Measurements from ENCODE around the gene FAU.
A peak's percentile ranks its signal among the peaks of the same experiment; 100 is the strongest.

The FAU gene

DNA sequence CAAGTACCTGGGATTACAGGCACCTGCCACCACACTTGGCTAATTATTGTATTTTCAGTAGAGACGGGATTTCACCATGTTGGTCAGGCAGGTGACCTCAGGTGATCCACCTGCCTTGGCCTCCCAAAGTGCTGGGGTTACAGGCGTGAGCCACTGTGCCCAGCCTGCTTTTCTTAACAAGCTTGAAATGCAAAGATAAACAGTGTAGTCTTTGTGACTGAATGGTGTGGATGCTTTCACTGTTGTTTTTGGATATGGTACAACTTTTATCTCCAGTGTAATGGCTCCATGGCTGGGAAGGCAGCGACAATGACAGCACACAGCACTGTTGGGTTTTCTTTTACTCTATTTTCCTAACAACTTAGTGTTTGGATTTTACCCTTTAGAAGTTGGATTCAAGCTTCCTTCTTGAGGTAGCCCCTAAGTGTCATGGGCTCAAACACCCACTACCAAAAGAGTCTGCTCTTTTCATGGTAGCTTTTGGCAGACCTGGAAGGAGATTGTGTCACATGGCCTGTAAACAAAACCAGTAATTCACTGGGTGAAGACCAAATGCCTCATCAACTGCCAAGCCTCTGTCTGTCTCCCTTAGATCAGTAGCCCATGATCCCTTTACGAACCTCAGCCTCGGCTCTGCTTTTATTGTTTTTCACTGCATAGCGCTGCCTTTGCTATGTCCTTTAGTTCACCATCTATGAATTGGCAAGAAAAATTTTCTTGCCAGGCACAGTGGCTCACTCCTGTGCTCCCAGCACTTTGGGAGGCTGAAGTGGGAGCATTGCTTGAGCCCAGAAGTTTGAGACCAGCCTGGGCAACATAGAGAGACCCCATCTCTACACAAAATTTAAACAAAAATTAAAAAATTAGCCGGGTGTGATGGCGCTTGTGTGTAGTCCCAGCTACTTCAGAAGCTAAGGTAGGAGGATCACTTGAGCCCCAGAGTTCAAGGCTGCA is 19.5 kb downstream of the FAU start:
- H3K4me3 ChIP-seq = no peak overlapping the region
- H3K27me3 ChIP-seq (ENCODE audit: low read depth) = no peaks in the 10 kb centered on the region
- H3K4me1 ChIP-seq = no peaks in the 10 kb centered on the region
- no peaks in the 10 kb centered on the region for H3K9me3 ChIP-seq
- in situ Hi-C loops (cut with MboI; ENCODE audit: low sequenced_read_pairs) = loop anchor here (25.0 kb wide), 1 partner anchor 840 kb away; the partner anchor contains the start of gene PLCB3
- DNase-seq (ENCODE audit: low spot score in 2 of 2) = no peak
- no peaks in the 10 kb centered on the region; the same call in 1 of the 2 replicates for H3K36me3 ChIP-seq (replicated peaks)

DNA sequence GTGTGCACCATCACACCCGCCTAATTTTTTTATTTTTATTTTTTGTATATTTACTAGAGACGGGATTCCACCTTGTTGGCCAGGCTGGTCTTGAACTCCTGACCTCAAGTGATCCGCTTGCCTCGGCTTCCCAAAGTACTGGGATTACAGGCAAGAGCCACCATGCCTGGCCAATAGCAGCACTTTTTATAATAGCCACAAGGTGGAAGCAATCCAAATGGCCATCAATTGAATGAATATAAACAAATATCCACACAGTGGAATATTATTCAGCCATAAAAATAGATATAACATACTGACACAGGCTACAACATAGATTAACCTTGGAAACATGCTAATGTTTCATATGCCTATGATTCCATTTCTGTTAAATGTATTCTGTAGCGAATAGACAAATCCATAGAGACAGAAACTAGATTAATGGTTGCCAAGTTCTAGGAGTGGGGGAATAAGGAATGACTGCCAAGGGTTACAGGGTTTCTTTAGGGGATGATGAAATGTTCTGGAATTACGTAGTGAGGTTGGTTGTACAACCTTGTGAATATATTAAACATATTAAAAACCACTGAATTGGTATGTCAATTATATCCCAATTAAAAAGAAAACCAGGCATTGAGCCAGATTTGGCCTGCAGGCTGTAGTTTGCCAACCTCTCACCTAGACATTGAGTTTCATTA is 21.1 kb downstream of the FAU start:
- H3K9me3 ChIP-seq = no peaks in the 10 kb centered on the region
- peaks cover under 1% of the 10 kb centered on the region; the same call in 1 of the 2 replicates for H3K4me1 ChIP-seq
- H3K27me3 ChIP-seq (ENCODE audit: low read depth) = no peaks in the 10 kb centered on the region
- in situ Hi-C loops (cut with MboI; ENCODE audit: low sequenced_read_pairs) = loop anchor here (25.0 kb wide), 1 partner anchor 839 kb away; the partner anchor contains the start of gene PLCB3
- no peak for DNase-seq (ENCODE audit: low spot score in 2 of 2)
- no peaks in the 10 kb centered on the region; the same call in 1 of the 2 replicates for H3K36me3 ChIP-seq (replicated peaks)
- H3K4me3 ChIP-seq = no peak overlapping the region

DNA sequence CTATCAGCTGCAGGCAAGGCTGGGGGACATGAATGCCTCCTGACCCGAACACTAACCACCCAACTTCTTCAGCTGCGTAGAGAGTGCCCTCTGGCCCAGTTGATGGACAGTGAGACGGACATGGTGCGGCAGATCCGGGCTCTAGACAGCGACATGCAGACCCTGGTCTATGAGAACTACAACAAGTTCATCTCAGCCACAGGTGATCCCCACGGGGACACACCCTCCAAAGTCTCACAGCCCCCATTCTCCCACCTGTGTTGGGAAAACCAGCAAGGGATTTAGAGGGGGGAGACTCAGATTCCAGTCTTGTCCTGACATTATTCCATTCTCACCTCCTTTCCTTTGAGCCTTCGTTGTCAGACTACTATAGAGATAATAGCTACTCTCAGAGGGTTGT is 25.0 kb downstream of the FAU start:
- Histone ChIP-seq H3K4me1 (peaks cover 3% of the 10 kb centered on the region; the same call in 1 of the 2 replicates), H3K27me3 (ENCODE audit: low read depth) (no peaks in the 10 kb centered on the region), H3K36me3 (replicated peaks) (no peaks in the 10 kb centered on the region), H3K9me3 (no peaks in the 10 kb centered on the region), H3K4me3 (peak overlapping the region; percentile 91)
- in situ Hi-C loops (cut with MboI; ENCODE audit: low sequenced_read_pairs) = no loop called here
- DNase-seq (ENCODE audit: low spot score in 2 of 2) = no peak

DNA sequence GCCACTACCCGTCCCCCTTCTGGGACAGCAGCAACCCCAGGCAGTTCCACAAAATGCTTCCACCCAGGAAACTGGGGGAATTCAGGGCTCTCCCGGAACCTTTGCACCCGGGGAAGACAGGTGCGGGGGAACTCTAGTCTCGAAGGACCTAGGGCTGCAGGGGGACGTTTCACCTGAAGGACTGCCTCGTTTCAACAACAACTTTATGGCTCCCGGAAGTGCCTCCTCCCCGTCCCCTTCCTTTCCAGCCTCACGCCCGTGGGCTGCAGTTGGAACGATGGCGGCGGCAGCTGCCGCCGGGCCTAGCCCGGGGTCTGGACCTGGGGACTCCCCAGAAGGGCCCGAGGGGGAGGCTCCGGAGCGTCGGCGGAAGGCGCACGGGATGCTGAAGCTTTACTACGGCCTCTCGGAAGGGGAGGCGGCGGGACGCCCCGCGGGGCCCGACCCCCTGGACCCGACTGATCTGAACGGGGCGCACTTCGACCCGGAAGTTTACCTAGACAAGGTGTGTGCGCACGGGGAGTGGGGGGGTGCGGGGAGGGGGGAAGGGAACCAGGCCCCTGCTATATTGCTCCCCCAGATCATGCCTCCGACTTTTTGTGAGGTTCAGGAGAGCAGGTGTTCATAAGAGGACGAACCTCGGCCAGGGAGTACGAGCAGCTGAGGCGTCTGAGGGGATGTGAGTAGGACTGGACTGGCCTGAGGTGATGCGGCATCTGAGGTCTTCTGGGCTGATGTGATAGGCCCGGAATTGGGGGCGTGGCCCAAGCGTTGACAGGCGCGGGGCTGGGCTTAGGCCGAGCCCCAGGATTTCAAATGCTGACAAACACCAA is 25.7 kb downstream of the FAU start, which contains the start of gene VPS51:
Gene VPS51 (plus strand): TSS at position 241 of the 833 bp plus-strand sequence. CDS start 37 bp downstream, at position 278.
- Histone ChIP-seq H3K9me3 (no peaks in the 10 kb centered on the region), H3K4me3 (peak within 1 kb of the TSS; percentile 91), H3K4me1 (peaks cover 3% of the 10 kb centered on the region; the same call in 1 of the 2 replicates), H3K36me3 (replicated peaks) (no peaks in the 10 kb centered on the region), H3K27me3 (ENCODE audit: low read depth) (no peaks in the 10 kb centered on the region)
- in situ Hi-C loops (cut with MboI; ENCODE audit: low sequenced_read_pairs) = no loop called here
- DNase-seq (ENCODE audit: low spot score in 2 of 2) = peak; percentile 84 to 91

DNA sequence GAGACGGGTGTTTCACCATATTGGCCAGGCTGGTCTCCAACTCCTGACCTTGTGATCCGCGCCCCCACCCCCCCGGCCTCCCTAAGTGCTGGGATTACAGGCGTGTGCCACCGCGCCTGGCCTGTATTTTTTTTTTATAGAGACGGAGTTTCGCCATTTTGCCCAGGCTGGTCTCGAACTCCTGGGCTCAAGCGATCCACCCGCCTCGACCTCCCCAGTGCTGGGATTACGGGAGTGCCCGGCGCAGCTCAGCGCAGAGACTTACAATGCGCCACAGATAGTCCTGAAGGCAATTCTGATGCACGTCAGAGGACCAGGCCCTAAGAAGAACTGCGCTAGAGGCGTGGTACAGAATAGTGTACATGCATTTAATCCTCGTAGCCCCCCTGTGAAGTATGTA is 26.5 kb downstream of the FAU start:
- no peak for DNase-seq (ENCODE audit: low spot score in 2 of 2)
- Histone ChIP-seq H3K36me3 (replicated peaks) (no peaks in the 10 kb centered on the region), H3K4me1 (peaks cover 3% of the 10 kb centered on the region; the same call in 1 of the 2 replicates), H3K9me3 (no peaks in the 10 kb centered on the region), H3K4me3 (peak overlapping the region; percentile 91), H3K27me3 (ENCODE audit: low read depth) (no peaks in the 10 kb centered on the region)
- in situ Hi-C loops (cut with MboI; ENCODE audit: low sequenced_read_pairs) = no loop called here

DNA sequence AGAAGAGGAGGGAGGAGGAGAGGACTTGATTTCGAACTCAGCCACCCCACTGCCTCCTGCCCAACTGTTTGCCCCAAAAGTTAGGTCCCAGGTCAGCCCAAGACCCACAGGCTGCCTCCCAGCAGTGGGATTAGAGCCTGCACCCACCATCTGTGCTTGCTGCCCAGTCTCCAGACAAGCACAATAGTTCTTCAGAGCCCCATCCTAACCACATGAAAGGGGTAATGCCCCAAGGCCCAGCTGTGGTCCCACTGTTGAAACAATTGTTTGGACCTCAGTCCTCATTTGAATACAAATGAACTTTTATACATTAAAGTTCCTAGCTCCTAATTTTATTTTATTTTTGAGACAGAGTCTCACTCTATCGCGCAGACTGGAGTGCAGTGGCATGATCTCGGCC is 31.3 kb downstream of the FAU start:
- peaks cover 19% of the 10 kb centered on the region for H3K36me3 ChIP-seq (replicated peaks)
- in situ Hi-C loops (cut with MboI; ENCODE audit: low sequenced_read_pairs) = no loop called here
- no peaks in the 10 kb centered on the region for H3K27me3 ChIP-seq (ENCODE audit: low read depth)
- DNase-seq (ENCODE audit: low spot score in 2 of 2) = no peak
- peaks cover under 1% of the 10 kb centered on the region; the same call in 1 of the 2 replicates for H3K4me1 ChIP-seq
- H3K4me3 ChIP-seq = no peak overlapping the region
- no peaks in the 10 kb centered on the region for H3K9me3 ChIP-seq

DNA sequence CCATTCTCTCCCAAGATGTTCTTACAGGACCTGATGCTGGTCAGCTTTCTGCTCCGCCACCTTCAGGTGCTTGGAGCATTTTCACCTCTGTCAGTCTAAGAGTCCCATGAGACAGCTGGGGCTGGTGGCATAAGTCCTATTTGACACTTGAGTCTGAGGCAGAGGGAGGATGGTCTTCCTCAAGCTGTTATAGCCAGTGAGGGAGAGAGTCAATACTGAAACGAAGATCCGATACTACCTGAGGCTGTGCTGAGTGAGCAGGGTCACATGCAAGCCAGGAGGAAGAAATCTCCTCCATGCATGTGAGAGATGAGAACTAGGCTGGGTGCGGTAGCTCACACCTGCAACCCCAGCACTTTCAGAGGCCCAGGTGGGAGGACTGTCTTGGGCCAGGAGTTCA is 32.3 kb downstream of the FAU start:
- H3K4me1 ChIP-seq = no peaks in the 10 kb centered on the region
- H3K4me3 ChIP-seq = no peak overlapping the region
- in situ Hi-C loops (cut with MboI; ENCODE audit: low sequenced_read_pairs) = no loop called here
- no peak for DNase-seq (ENCODE audit: low spot score in 2 of 2)
- no peaks in the 10 kb centered on the region for H3K9me3 ChIP-seq
- H3K36me3 ChIP-seq (replicated peaks) = peaks cover 19% of the 10 kb centered on the region
- no peaks in the 10 kb centered on the region for H3K27me3 ChIP-seq (ENCODE audit: low read depth)

DNA sequence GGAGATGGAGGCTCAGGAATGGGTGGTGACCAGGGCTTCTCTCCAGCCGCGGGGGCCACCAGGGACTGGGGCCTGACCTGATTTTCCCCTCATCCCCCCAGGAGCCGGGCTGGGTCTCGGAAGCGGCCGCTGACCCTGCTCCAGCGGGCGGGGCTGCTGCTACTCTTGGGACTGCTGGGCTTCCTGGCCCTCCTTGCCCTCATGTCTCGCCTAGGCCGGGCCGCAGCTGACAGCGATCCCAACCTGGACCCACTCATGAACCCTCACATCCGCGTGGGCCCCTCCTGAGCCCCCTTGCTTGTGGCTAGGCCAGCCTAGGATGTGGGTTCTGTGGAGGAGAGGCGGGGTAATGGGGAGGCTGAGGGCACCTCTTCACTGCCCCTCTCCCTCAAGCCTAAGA is 34.1 kb downstream of the FAU start:
- Histone ChIP-seq H3K36me3 (replicated peaks) (peaks cover 26% of the 10 kb centered on the region), H3K9me3 (no peaks in the 10 kb centered on the region), H3K4me3 (no peak overlapping the region), H3K27me3 (ENCODE audit: low read depth) (no peaks in the 10 kb centered on the region), H3K4me1 (peaks cover 2% of the 10 kb centered on the region; the same call in 1 of the 2 replicates)
- DNase-seq (ENCODE audit: low spot score in 2 of 2) = no peak
- in situ Hi-C loops (cut with MboI; ENCODE audit: low sequenced_read_pairs) = no loop called here

DNA sequence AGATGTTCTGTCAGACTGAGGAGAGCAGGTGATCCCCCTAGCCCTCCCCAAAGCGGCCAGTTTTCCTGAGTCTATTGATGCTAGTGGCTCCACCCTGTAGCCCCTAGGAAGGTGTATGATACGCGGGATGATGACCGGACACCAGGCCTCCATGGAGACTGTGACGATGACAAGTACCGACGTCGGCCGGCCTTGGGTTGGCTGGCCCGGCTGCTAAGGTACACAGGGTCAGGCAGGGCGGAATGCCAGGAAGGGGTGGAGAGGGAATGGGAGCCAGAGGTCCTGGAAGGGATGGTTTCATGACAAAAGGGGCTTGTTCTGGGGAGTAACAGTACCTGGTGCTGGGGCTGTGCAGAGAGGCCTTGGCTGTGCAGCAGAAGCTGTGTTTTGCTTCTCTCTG is 34.7 kb downstream of the FAU start:
- Histone ChIP-seq H3K4me3 (no peak overlapping the region), H3K4me1 (peaks cover 6% of the 10 kb centered on the region), H3K9me3 (no peaks in the 10 kb centered on the region), H3K36me3 (replicated peaks) (peaks cover 30% of the 10 kb centered on the region), H3K27me3 (ENCODE audit: low read depth) (no peaks in the 10 kb centered on the region)
- in situ Hi-C loops (cut with MboI; ENCODE audit: low sequenced_read_pairs) = no loop called here
- no peak for DNase-seq (ENCODE audit: low spot score in 2 of 2)

DNA sequence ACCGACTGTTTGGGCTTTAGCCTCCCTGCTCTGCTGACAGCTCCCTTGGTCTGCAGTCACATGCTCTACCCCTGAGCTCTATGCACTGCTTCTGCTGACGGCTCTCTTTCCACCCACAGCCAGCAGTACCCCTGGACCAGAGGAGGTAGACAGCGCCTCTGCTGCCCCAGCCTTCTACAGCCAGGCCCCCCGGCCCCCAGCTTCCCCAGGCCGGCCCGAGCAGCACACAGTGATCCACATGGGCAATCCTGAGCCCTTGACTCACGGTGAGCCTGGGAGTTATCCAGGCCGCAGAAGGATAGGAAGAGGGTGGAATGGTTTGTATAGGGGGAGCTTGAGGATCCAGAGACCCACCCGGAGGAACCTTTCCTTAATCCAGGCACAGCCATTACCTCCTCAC is 35.1 kb downstream of the FAU start:
- Histone ChIP-seq H3K36me3 (replicated peaks) (peaks cover 34% of the 10 kb centered on the region), H3K4me1 (peaks cover 6% of the 10 kb centered on the region), H3K4me3 (no peak overlapping the region), H3K27me3 (ENCODE audit: low read depth) (no peaks in the 10 kb centered on the region), H3K9me3 (no peaks in the 10 kb centered on the region)
- in situ Hi-C loops (cut with MboI; ENCODE audit: low sequenced_read_pairs) = no loop called here
- DNase-seq (ENCODE audit: low spot score in 2 of 2) = no peak

DNA sequence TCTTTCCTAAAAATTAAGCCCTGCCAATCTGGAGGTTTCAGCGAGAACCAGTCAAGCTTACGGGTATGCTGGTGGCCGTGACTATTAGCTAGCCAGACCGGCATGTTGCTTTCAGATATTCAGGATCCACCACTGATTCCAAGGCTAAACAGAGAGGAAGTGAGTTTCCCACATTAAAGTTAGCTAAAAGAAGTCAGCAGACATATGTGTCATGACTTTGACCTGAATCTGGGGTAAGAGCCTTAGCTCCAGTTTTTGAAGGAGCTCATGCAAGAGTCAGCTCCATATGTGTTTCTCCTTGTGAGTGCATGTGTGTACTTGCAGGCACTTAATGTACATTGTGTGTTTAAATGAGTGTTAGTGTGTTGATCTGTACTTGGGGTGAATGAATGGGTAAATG is 36.5 kb downstream of the FAU start:
- Histone ChIP-seq H3K36me3 (replicated peaks) (peaks cover 47% of the 10 kb centered on the region), H3K4me3 (no peak overlapping the region), H3K9me3 (no peaks in the 10 kb centered on the region), H3K27me3 (ENCODE audit: low read depth) (no peaks in the 10 kb centered on the region), H3K4me1 (peaks cover 6% of the 10 kb centered on the region)
- in situ Hi-C loops (cut with MboI; ENCODE audit: low sequenced_read_pairs) = no loop called here
- no peak for DNase-seq (ENCODE audit: low spot score in 2 of 2)

DNA sequence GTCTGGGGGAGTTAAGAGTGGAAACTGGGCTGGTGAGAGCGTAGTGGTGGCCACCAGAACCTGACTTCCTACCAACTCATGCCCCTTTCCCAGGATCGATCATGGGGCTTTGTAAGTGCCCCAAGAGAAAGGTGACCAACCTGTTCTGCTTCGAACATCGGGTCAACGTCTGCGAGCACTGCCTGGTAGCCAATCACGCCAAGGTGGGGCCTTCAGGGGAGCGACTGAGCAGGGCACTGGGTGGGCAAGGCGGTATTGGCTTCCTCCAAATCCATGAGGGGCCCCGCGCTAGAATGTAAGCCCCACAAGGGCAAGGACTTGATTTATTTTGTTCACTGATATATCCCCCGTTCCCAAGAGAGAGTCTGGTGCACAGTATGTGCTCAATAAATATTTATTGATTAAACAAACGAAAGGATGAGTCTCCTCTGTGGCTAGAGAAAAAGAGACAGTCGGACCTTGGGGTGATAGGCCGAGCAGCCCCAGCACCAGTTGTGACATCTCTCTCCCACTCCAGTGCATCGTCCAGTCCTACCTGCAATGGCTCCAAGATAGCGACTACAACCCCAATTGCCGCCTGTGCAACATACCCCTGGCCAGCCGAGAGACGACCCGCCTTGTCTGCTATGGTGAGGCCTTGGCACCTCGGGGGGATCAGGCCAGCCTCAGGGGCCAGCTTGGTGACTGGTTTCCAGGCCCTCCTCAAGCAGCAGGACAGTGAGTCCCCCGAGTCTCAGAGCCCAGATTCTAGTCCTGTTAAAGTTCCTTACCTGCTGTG is 37.1 kb downstream of the FAU start:
- H3K4me1 ChIP-seq = peaks cover 6% of the 10 kb centered on the region
- no peaks in the 10 kb centered on the region for H3K27me3 ChIP-seq (ENCODE audit: low read depth)
- no peaks in the 10 kb centered on the region for H3K9me3 ChIP-seq
- H3K4me3 ChIP-seq = peak overlapping the region; percentile 98
- in situ Hi-C loops (cut with MboI; ENCODE audit: low sequenced_read_pairs) = no loop called here
- no peak for DNase-seq (ENCODE audit: low spot score in 2 of 2)
- H3K36me3 ChIP-seq (replicated peaks) = peaks cover 54% of the 10 kb centered on the region

Data from HAP-1 (cell line).